ELF-1 (cell line): ENCODE data around the gene ZNF90.
"Not testable (repeated sequence)": the region's sequence is repeated elsewhere in the genome, so short reads cannot be mapped to it uniquely, and the experiment has no call there.

Experiments
- DNase-seq: peaks from one replicate; pipeline ENCODE4 v3.0.0-alpha.2; 2016; ENCODE audit warnings: low read depth, low spot score

The ZNF90 gene

GRCh38 chr19:20103091-20103740, 25.4 kb downstream of the ZNF90 start:
- DNase-seq, result peak; percentile 70

GRCh38 chr19:20107301-20107700, 29.5 kb downstream of the ZNF90 start:
- DNase-seq, result no peak

DNA sequence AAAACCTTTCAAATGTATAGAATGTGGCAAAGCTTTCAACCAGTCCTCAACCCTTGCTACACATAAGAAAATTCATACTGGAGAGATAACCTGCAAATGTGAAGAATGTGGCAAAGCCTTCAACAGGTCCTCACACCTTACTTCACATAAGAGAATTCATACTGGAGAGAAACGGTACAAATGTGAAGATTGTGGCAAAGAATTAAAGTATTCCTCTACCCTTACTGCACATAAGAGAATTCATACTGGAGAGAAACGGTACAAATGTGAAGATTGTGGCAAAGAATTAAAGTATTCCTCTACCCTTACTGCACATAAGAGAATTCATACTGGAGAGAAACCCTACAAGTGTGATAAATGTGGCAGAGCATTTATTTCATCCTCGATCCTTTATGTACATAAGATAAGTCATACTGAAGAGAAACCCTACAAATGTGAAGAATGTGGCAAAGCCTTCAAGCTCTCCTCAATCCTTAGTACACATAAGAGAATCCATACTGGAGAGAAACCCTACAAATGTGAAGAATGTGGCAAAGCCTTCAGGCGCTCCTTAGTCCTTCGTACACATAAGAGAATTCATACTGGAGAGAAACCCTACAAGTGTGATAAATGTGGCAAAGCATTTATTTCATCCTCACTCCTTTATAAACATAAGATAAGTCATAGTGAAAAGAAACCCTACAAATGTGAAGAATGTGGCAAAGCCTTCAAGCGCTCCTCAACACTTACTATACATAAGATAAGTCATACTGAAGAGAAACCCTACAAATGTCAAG, 40.5 kb downstream of the ZNF90 start:
- DNase-seq, result not testable (repeated sequence)

- no peak for DNase-seq
These were observed 47.1 kb downstream of the ZNF90 start for GRCh38 chr19:20124879-20125278.

DNA sequence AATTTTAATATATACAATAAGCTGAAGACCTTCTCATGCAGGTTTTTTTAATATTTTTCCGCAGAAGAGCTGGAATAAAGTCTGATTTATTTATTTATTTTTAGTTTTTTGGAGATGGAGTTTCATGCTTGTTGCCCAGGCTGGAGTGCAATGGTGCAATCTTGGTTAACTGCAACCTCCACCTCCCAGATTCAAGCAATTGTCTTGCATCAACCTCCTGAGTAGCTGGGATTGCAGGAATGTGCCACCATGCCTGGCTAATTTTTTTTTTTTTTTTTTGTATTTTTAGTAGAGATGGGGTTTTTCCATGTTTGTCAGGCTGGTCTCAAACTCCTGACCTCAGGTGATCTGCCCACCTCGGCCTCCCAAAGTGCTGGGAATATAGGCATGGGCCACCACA, 55.1 kb downstream of the ZNF90 start:
- not testable (repeated sequence) for DNase-seq

DNA sequence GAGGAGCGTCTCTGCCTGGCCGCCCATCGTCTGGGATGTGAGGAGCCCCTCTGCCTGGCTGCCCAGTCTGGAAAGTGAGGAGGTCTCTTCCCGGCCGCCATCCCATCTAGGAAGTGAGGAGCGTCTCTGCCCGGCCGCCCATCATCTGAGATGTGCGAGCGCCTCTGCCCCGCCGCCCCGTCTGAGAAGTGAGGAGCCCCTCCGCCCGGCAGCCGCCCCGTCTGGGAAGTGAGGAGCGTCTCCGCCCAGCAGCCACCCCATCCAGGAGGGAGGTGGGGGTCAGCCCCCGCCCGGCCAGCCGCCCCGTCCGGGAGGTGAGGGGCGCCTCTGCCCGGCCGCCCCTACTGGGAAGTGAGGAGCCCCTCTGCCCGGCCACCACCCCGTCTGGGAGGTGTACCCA, 59.9 kb downstream of the ZNF90 start:
- DNase-seq, result not testable (repeated sequence)

- peak; percentile 76 for DNase-seq
These were observed 73.9 kb downstream of the ZNF90 start for GRCh38 chr19:20151617-20152145.

DNA sequence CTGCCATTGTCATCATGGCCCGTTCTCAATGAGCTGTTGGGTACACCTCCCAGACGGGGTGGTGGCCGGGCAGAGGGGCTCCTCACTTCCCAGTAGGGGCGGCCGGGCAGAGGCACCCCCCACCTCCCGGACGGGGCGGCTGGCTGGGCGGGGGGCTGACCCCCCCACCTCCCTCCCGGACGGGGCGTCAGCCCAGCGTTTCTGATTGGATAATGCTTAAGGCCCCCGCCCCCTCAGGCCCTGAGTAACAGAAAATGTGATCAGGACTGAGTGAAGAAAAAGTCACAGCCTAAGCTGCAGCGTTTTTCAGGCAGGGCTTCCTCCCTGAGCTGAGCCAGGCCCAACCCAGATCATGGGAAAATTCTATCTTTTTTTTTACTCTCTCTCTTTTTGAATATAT, 74.7 kb downstream of the ZNF90 start:
- DNase-seq, result peak; percentile 62

DNA sequence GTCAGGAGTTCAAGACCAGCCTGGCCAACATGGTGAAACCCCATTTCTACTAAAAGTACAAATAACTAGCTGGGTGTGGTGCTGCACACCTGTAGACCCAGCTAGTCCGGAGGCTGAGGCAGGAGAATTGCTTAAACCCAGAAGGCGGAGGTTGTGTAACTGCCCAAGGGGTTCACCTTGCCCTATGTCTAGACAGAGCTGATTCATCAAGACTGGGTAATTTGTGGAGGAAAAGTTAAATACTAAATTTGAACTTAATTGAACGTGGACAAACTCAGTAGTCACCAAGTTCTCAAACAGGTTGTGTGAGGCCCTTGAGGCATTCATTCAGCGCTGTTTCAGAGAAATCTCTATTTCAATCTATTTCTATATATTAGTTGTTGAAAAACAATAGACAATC, 75.5 kb downstream of the ZNF90 start:
- no peak for DNase-seq

- peak; percentile 21 for DNase-seq
These were observed 76.8 kb downstream of the ZNF90 start for GRCh38 chr19:20154636-20155035.

- no peak for DNase-seq
These were observed 85.0 kb downstream of the ZNF90 start for GRCh38 chr19:20162821-20163220.

- DNase-seq, result no peak
These were observed 86.7 kb downstream of the ZNF90 start for GRCh38 chr19:20164456-20164855.

DNA sequence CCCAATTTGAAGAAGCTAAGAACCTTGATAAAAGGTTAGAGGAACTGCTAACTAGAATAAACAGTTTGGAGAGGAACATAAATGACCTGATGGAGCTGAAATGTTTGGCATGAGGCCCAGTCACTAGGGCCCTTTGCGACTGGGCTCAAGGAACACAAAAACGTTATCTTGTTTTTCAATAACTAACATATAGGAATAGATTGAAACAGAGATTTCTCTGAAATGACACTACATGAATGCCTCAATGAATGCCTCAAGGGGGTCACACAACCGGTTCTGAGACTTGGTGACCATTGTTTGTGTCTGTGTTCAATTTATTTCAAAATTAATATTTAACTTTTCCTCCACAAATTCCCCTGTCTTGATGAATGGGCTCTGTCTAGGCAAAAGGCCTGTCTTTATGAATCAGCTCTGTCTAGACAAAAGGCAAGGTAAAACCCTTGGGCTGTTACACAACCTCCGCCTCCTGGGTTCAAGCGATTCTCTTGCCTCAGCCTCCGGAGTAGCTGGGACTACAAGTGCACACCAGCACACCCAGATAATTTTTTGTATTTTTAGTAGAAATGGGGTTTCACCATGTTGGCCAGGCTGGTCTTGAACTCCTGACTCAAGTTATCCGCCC, 88.3 kb downstream of the ZNF90 start:
- DNase-seq, result no peak

GRCh38 chr19:20167020-20167644, 89.3 kb downstream of the ZNF90 start, which contains the start of gene ZNF486:
Gene ZNF486, plus strand, starts transcription at chr19:20167214. Its CDS starts 117 bp downstream, at chr19:20167331.
- peak; percentile 99 for DNase-seq

DNA sequence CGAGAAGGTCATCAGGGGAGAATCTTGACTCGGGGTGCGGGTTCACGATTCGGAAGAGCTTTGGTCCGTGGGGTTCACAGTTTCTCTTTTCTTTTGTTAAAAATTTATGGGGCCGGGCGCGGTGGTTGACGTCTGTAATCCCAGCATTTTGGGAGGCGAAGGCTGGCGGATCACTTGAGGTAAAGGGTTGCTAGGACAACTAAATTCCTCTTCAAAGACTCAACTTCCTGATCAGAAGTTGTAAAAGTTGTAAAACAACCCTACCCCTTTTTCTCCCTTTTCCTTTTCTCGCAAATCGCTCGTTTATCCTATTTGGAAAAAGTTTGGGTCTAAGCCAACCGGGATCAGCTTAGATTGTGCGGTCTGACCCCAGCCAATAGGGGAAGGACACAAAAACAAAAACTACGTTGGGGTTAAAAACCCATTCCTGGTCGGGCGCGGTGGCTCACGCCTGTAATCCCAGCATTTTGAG, 89.9 kb downstream of the ZNF90 start:
- peak; percentile 64 for DNase-seq
